Right atrium auricular region (tissue), 2 donors: ENCODE measurements around the gene CDCA4. TPM values are rescaled to one million over a fixed set of nuclear protein-coding genes. Genes with fewer than 3 reads are reported as not detected.
A peak's percentile ranks its signal among the peaks of the same experiment; 100 is the strongest.

ENCODE experiments used
- DNase-seq: peaks from one replicate; pipeline ENCODE4 v3.0.0-alpha.2; 2019; ENCODE audit warnings: low spot score
- H3K27ac ChIP-seq, 2 donors: fragments of 200-600 bp; sonication (generic); 1 replicate in 1 of 2; 2 replicates in 1 of 2; pipeline ENCODE4 v1.5.1; 2016 to 2019
- H3K27me3 ChIP-seq, 2 donors: fragments of 200-600 bp; sonication (generic); one replicate each; pipeline versions ENCODE4 v1.5.1 to v1.6.0; 2017 to 2019
- H3K36me3 ChIP-seq: fragments of 200-600 bp; sonication (generic); one replicate; pipeline ENCODE4 v1.5.1; 2016
- H3K4me1 ChIP-seq, 2 donors: fragments of 200-600 bp; sonication (generic); one replicate each; pipeline versions ENCODE4 v1.5.1 to v1.6.0; 2017 to 2019
- H3K4me3 ChIP-seq, 2 donors: fragments of 200-600 bp; sonication (generic); 1 replicate in 1 of 2; 2 replicates in 1 of 2; pipeline ENCODE4 v1.5.1; 2017 to 2019; ENCODE audit warnings: mild to moderate bottlenecking in 1 of 2, moderate library complexity in 1 of 2
- H3K9me3 ChIP-seq, 2 donors: fragments of 200-600 bp; sonication (generic); one replicate each; pipeline ENCODE4 v1.5.1; 2019
- CTCF ChIP-seq, 2 donors: fragments of 200-600 bp; sonication (generic); IDR thresholded peaks; one replicate each; pipeline ENCODE4 v1.5.1; 2019; ENCODE audit warnings: antibody characterized with exemption in 2 of 2
- total RNA-seq, 2 donors: library from RNA; depleted of rRNA; stranded (reverse); fragments of >200 nt; gene quantifications; one replicate each; pipeline ENCODE4 v1.1.0, GENCODE V29; 2016

Gene CDCA4
- total RNA-seq, 2 donors from 2014 or later: 3.3 to 5.1 TPM

- no peaks in the 10 kb centered on the region for H3K9me3 ChIP-seq
- H3K27ac ChIP-seq: no peak overlapping the region
- H3K27me3 ChIP-seq: no peaks in the 10 kb centered on the region
- H3K4me3 ChIP-seq: no peak overlapping the region
- TF ChIP-seq CTCF (IDR thresholded peaks at IDR 0.05): no peak
- H3K36me3 ChIP-seq: no peaks in the 10 kb centered on the region
- DNase-seq: no peak
- H3K4me1 ChIP-seq: peaks cover 0 to 20% of the 10 kb centered on the region in 2 donors
These were observed 6.3 kb downstream of the CDCA4 start for GRCh38 chr14:105014631-105015030.

GRCh38 chr14:105014032-105014431, 6.9 kb downstream of the CDCA4 start:
- Histone ChIP-seq H3K36me3 (no peaks in the 10 kb centered on the region), H3K4me1 (peaks cover 0 to 14% of the 10 kb centered on the region in 2 donors), H3K9me3 (no peaks in the 10 kb centered on the region), H3K27me3 (no peaks in the 10 kb centered on the region), H3K4me3 (no peak overlapping the region), H3K27ac (no peak overlapping the region)
- no peak for DNase-seq
- no peak for TF ChIP-seq CTCF (IDR thresholded peaks at IDR 0.05)

GRCh38 chr14:105013150-105013785, 7.6 kb downstream of the CDCA4 start:
- Histone ChIP-seq H3K36me3 (no peaks in the 10 kb centered on the region), H3K4me3 (no peak overlapping the region), H3K27me3 (no peaks in the 10 kb centered on the region), H3K4me1 (peaks cover 0 to 12% of the 10 kb centered on the region in 2 donors), H3K27ac (no peak overlapping the region), H3K9me3 (no peaks in the 10 kb centered on the region)
- peak in 1 of 2 donors; percentile 17 for TF ChIP-seq CTCF (IDR thresholded peaks at IDR 0.05)
- no peak for DNase-seq

- no peak overlapping the region for H3K27ac ChIP-seq
- H3K4me1 ChIP-seq: peaks cover 0 to 12% of the 10 kb centered on the region in 2 donors
- H3K36me3 ChIP-seq: peaks cover 5% of the 10 kb centered on the region
- no peak overlapping the region for H3K4me3 ChIP-seq
- no peaks in the 10 kb centered on the region for H3K9me3 ChIP-seq
- no peak for DNase-seq
- H3K27me3 ChIP-seq: no peaks in the 10 kb centered on the region
- peak in 1 of 2 donors; percentile 29 for TF ChIP-seq CTCF (IDR thresholded peaks at IDR 0.05)
These were observed 8.5 kb downstream of the CDCA4 start for GRCh38 chr14:105012171-105012985.

GRCh38 chr14:105011312-105011990, 9.4 kb downstream of the CDCA4 start:
- H3K36me3 ChIP-seq: peaks cover 5% of the 10 kb centered on the region
- no peak overlapping the region for H3K4me3 ChIP-seq
- peaks cover 0 to 12% of the 10 kb centered on the region in 2 donors for H3K4me1 ChIP-seq
- no peak overlapping the region for H3K27ac ChIP-seq
- H3K9me3 ChIP-seq: no peaks in the 10 kb centered on the region
- H3K27me3 ChIP-seq: no peaks in the 10 kb centered on the region
- no peak for DNase-seq
- no peak for TF ChIP-seq CTCF (IDR thresholded peaks at IDR 0.05)
